Measurements from ENCODE around the gene LRRC3C.

Gene LRRC3C

GRCh38 chr17:39980351-39981206 is 53.0 kb downstream of the LRRC3C start, which contains the start of gene PSMD3:
PSMD3 (plus strand) TSS chr17:39980807; CDS start chr17:39980971, 164 bp downstream.
- peak; percentile 99 for DNase-seq

- peak; percentile 14 for DNase-seq
Observed at GRCh38 chr17:39981207-39981741, 53.7 kb downstream of the LRRC3C start.

- peak; percentile 24 for DNase-seq
Observed at GRCh38 chr17:39981766-39982375, 54.3 kb downstream of the LRRC3C start.

- no peak for DNase-seq
Observed at GRCh38 chr17:39988206-39988810, 60.8 kb downstream of the LRRC3C start.

GRCh38 chr17:39994448-39994847 is 66.9 kb downstream of the LRRC3C start:
- no peak for DNase-seq
